ENCODE measurements around the gene NECAB2. TPM values are rescaled to one million over a fixed set of nuclear protein-coding genes. Genes with fewer than 3 reads are reported as not detected.

The NECAB2 gene
- total RNA-seq, 4 donors from 2014 or later, result not detected

DNA sequence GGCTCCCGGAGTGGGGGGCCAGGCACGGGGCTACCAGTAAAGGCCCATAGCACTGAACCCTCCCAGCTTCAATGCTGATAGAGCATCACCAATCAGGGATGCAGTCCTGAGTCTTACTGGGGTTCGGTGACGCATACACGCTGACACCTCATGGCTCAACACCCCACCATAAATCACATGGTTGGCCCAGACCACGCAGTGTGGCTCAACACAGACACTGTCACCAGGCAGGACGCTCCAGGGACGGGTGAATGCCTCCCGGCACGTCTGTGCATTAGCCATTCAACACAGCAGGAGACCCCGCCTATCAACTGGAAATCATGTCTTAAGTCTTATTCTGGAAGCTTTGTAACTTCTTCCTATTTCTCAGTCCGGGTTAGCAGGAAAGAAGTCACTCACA, 35.0 kb downstream of the NECAB2 start:
- in situ Hi-C loops (cut with MboI; ENCODE audit: low sequenced_read_pairs in 4 of 4) (no loop called here), intact Hi-C loops (cut with DNase I; ENCODE audit: low total_unique reads) (no loop called here)
- no peaks in the 10 kb centered on the region for H3K9me3 ChIP-seq
- H3K27me3 ChIP-seq, result no peaks in the 10 kb centered on the region
- DNase-seq, result no peak
- no peak for ATAC-seq
- H3K4me3 ChIP-seq, result no peak overlapping the region
- no peak for TF ChIP-seq POLR2A (IDR thresholded peaks at IDR 0.05)
- no peak for TF ChIP-seq CTCF (IDR thresholded peaks at IDR 0.05 in 4 of 5, conservative IDR thresholded peaks at IDR 0.05 in 1 of 5)
- H3K36me3 ChIP-seq, result no peaks in the 10 kb centered on the region
- H3K4me1 ChIP-seq, result peaks cover 0 to 3% of the 10 kb centered on the region in 2 donors
- H3K27ac ChIP-seq, result no peak overlapping the region

DNA sequence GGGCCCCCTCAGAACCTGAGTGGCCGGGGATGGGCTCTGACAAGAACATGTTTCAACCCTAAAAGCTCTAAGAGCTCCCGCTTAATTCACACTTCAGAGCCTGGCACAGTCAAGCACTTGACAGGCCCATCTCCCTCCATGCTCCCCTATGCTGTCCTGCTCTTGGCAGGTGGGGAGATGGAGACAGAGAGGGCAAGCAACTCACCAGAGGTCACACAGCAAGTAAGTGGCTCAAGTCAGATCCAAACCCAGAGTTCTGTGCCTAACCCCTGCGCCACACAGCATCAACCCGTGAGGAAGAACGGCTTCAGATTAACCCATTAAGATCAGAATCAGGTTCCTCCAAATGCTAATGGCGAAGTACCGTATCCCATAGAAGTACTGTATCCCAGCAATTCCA, 36.4 kb downstream of the NECAB2 start:
- no peaks in the 10 kb centered on the region for H3K9me3 ChIP-seq
- no peaks in the 10 kb centered on the region for H3K36me3 ChIP-seq
- no peak overlapping the region for H3K4me3 ChIP-seq
- in situ Hi-C loops (cut with MboI; ENCODE audit: low sequenced_read_pairs in 4 of 4) (no loop called here), intact Hi-C loops (cut with DNase I; ENCODE audit: low total_unique reads) (no loop called here)
- ATAC-seq, result no peak
- TF ChIP-seq CTCF (IDR thresholded peaks at IDR 0.05 in 4 of 5, conservative IDR thresholded peaks at IDR 0.05 in 1 of 5) (no peak), POLR2A (IDR thresholded peaks at IDR 0.05) (no peak)
- DNase-seq, result no peak
- H3K4me1 ChIP-seq, result peaks cover 0 to 4% of the 10 kb centered on the region in 2 donors
- no peaks in the 10 kb centered on the region for H3K27me3 ChIP-seq
- no peak overlapping the region for H3K27ac ChIP-seq

GRCh38 chr16:84005391-84005790, 37.3 kb downstream of the NECAB2 start:
- no peak overlapping the region for H3K4me3 ChIP-seq
- ATAC-seq, result no peak
- no peak for DNase-seq
- H3K27ac ChIP-seq, result no peak overlapping the region
- peaks cover 0 to 4% of the 10 kb centered on the region in 2 donors for H3K4me1 ChIP-seq
- intact Hi-C loops (cut with DNase I; ENCODE audit: low total_unique reads) (no loop called here), in situ Hi-C loops (cut with MboI; ENCODE audit: low sequenced_read_pairs in 4 of 4) (no loop called here)
- no peak for TF ChIP-seq POLR2A (IDR thresholded peaks at IDR 0.05)
- no peak for TF ChIP-seq CTCF (IDR thresholded peaks at IDR 0.05 in 4 of 5, conservative IDR thresholded peaks at IDR 0.05 in 1 of 5)
- no peaks in the 10 kb centered on the region for H3K36me3 ChIP-seq
- no peaks in the 10 kb centered on the region for H3K27me3 ChIP-seq
- no peaks in the 10 kb centered on the region for H3K9me3 ChIP-seq

DNA sequence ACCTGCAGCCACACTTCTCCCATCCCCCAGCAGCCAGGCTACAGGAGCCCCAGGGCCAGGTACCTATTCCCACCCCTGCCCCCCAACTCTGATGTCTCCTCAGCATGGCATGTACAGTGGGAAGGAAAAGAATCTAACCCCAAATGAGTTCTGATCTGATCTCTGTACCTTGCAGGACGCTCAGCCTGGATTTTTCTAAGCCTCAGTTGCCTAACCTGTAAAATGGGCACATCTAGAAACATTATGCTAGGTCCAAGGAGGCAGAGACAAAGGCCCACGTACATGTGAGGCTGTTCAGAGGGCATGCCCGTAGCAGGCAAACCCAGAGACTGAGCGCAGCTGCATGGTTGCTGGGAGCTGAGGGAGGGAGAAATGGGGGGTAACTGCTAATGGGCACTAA, 39.5 kb downstream of the NECAB2 start:
- in situ Hi-C loops (cut with MboI; ENCODE audit: low sequenced_read_pairs in 4 of 4), result no loop called here
- no peak overlapping the region for H3K27ac ChIP-seq
- no peaks in the 10 kb centered on the region for H3K9me3 ChIP-seq
- DNase-seq (no peak), ATAC-seq (no peak)
- H3K36me3 ChIP-seq, result no peaks in the 10 kb centered on the region
- H3K4me3 ChIP-seq, result no peak overlapping the region
- intact Hi-C loops (cut with DNase I; ENCODE audit: low total_unique reads), result no loop called here
- H3K27me3 ChIP-seq, result no peaks in the 10 kb centered on the region
- peaks cover 0 to 4% of the 10 kb centered on the region in 2 donors for H3K4me1 ChIP-seq
- no peak for TF ChIP-seq CTCF (IDR thresholded peaks at IDR 0.05 in 4 of 5, conservative IDR thresholded peaks at IDR 0.05 in 1 of 5)
- TF ChIP-seq POLR2A (IDR thresholded peaks at IDR 0.05), result no peak

DNA sequence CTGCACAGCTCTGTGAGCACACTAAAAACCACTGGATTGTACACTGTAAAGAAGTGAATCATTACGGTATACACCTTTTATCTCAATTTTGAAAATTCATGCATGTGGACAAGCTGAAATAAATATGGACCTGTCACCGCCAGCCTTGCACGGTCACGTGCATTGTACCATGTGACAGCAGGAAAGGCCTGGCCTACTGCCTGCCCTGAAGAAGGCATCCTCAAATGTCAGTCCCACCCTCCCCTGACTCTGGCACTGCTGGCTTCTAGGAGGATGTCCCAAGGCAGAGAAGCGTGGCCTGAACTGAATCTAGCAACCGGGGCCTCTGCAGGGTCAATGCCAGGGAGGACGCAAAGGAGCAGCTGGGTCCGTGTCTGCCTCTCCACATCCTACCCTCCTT, 39.9 kb downstream of the NECAB2 start:
- no peak for TF ChIP-seq CTCF (IDR thresholded peaks at IDR 0.05 in 4 of 5, conservative IDR thresholded peaks at IDR 0.05 in 1 of 5)
- H3K4me1 ChIP-seq, result peaks cover 0 to 4% of the 10 kb centered on the region in 2 donors
- H3K4me3 ChIP-seq, result no peak overlapping the region
- peak; percentile 50 to 55 for ATAC-seq
- H3K9me3 ChIP-seq, result no peaks in the 10 kb centered on the region
- no peaks in the 10 kb centered on the region for H3K36me3 ChIP-seq
- in situ Hi-C loops (cut with MboI; ENCODE audit: low sequenced_read_pairs in 4 of 4), result no loop called here
- peak in 1 of 2 donors; percentile 47 for DNase-seq
- H3K27me3 ChIP-seq, result no peaks in the 10 kb centered on the region
- intact Hi-C loops (cut with DNase I; ENCODE audit: low total_unique reads), result no loop called here
- no peak overlapping the region for H3K27ac ChIP-seq
